GM21390 (cell line): ENCODE data around the gene SLC35B2.

ENCODE experiments used
- ATAC-seq: cut with Tn5 transposase; IDR thresholded peaks from one replicate; pipeline ENCODE4 v1.9.1; 2021; ENCODE audit not compliant: unreplicated experiment

Gene SLC35B2

GRCh38 chr6:44286285-44286565 is 28.9 kb upstream of the SLC35B2 start:
- ATAC-seq = no peak

- no peak for ATAC-seq
These were observed 28.4 kb upstream of the SLC35B2 start for GRCh38 chr6:44285552-44286284.

GRCh38 chr6:44284867-44285266 is 27.5 kb upstream of the SLC35B2 start:
- no peak for ATAC-seq

- ATAC-seq = no peak
These were observed 26.8 kb upstream of the SLC35B2 start for GRCh38 chr6:44284121-44284520.

GRCh38 chr6:44278774-44279697 is 21.7 kb upstream of the SLC35B2 start:
- ATAC-seq = no peak

- ATAC-seq = no peak
These were observed 21.0 kb upstream of the SLC35B2 start for GRCh38 chr6:44278315-44278714.

GRCh38 chr6:44277763-44278162 is 20.4 kb upstream of the SLC35B2 start:
- no peak for ATAC-seq

GRCh38 chr6:44276667-44277640 is 19.6 kb upstream of the SLC35B2 start:
- ATAC-seq = no peak

- ATAC-seq = no peak
These were observed 18.7 kb upstream of the SLC35B2 start for GRCh38 chr6:44275749-44276648.

- no peak for ATAC-seq
These were observed 18.0 kb upstream of the SLC35B2 start for GRCh38 chr6:44275271-44275748.

- ATAC-seq = no peak
These were observed 16.3 kb upstream of the SLC35B2 start for GRCh38 chr6:44273617-44274016.

- ATAC-seq = no peak
These were observed 15.8 kb upstream of the SLC35B2 start for GRCh38 chr6:44272999-44273566.

GRCh38 chr6:44272529-44272928 is 15.2 kb upstream of the SLC35B2 start:
- ATAC-seq = no peak

GRCh38 chr6:44271914-44272313 is 14.6 kb upstream of the SLC35B2 start:
- no peak for ATAC-seq

- no peak for ATAC-seq
These were observed 14.0 kb upstream of the SLC35B2 start for GRCh38 chr6:44271406-44271723.

- no peak for ATAC-seq
These were observed 13.4 kb upstream of the SLC35B2 start for GRCh38 chr6:44270526-44271405.

- no peak for ATAC-seq
These were observed 12.7 kb upstream of the SLC35B2 start, which contains the start of gene TMEM151B for GRCh38 chr6:44269921-44270525. Gene TMEM151B, plus strand, starts transcription at chr6:44270450. Its CDS starts 293 bp downstream, at chr6:44270743.

- ATAC-seq = no peak
These were observed 12.0 kb upstream of the SLC35B2 start for GRCh38 chr6:44269178-44269920.
